GM12878 (cell line): Measurements from ENCODE around the gene IRF2BPL. TPM values are rescaled to one million over a fixed set of nuclear protein-coding genes. Genes with fewer than 3 reads are reported as not detected.
A peak's percentile ranks its signal among the peaks of the same experiment; 100 is the strongest.

Experiments used
- BHLHE40 ChIP-seq, 2 experiments: fragments of 450-650 bp in 1 of 2; IDR thresholded peaks; 2 replicates each; pipeline ENCODE4 v1.6.1; 2011 to 2017; ENCODE audit warnings: low read depth in 2 of 2, borderline replicate concordance in 1 of 2, improper control_type of control experiment in 1 of 2, low read length in 1 of 2, mild to moderate bottlenecking in 1 of 2
- CREB1 ChIP-seq: IDR thresholded peaks from 2 replicates; pipeline ENCODE4 v1.6.1; 2012; ENCODE audit warnings: low read depth, mild to moderate bottlenecking, inconsistent platforms
- CREM ChIP-seq: IDR thresholded peaks from 2 replicates; pipeline ENCODE4 v1.6.1; 2014; ENCODE audit warnings: antibody characterized with exemption, low read depth
- EED ChIP-seq: sonication (generic); IDR thresholded peaks from 2 replicates; pipeline ENCODE4 v1.6.1; 2016; ENCODE audit warnings: antibody characterized with exemption, low read depth
- IKZF1 ChIP-seq: fragments of 450-650 bp; conservative IDR thresholded peaks from 2 replicates; pipeline ENCODE4 v1.6.1; 2017; ENCODE audit warnings: antibody characterized with exemption, mild to moderate bottlenecking
- MEF2A ChIP-seq: IDR thresholded peaks from 2 replicates; pipeline ENCODE4 v1.6.1; 2011; ENCODE audit warnings: low read depth, mild to moderate bottlenecking, low read length, moderate library complexity; ENCODE audit not compliant: insufficient read depth
- MEF2B ChIP-seq: fragments of 450-650 bp; IDR thresholded peaks from 2 replicates; pipeline ENCODE4 v1.6.1; 2018; ENCODE audit warnings: mild to moderate bottlenecking, moderate library complexity; ENCODE audit not compliant: partially characterized antibody, poor library complexity, severe bottlenecking
- NBN ChIP-seq: fragments of 450-650 bp; IDR thresholded peaks from 2 replicates; pipeline ENCODE4 v1.6.1; 2016
- NFXL1 ChIP-seq: fragments of 450-650 bp; IDR thresholded peaks from 2 replicates; pipeline ENCODE4 v1.6.1; 2017; ENCODE audit warnings: antibody characterized with exemption, mild to moderate bottlenecking, borderline replicate concordance
- RAD21 ChIP-seq: IDR thresholded peaks from 2 replicates; pipeline ENCODE4 v1.6.1; 2011; ENCODE audit warnings: mild to moderate bottlenecking, low read depth, low read length, moderate library complexity; ENCODE audit not compliant: insufficient read depth
- RUNX3 ChIP-seq: IDR thresholded peaks from 2 replicates; pipeline ENCODE4 v1.6.1; 2012; ENCODE audit warnings: low read length, inconsistent platforms
- TAF1 ChIP-seq: IDR thresholded peaks from 2 replicates; pipeline ENCODE4 v1.6.1; 2011; ENCODE audit warnings: mild to moderate bottlenecking, low read depth, low read length, borderline replicate concordance
- TCF3 ChIP-seq: IDR thresholded peaks from 2 replicates; pipeline ENCODE4 v1.6.1; 2012; ENCODE audit warnings: low read depth, mild to moderate bottlenecking, low read length, borderline replicate concordance; ENCODE audit not compliant: insufficient read depth
- ZNF207 ChIP-seq: fragments of 450-650 bp; IDR thresholded peaks from 2 replicates; pipeline ENCODE4 v1.6.1; 2014; ENCODE audit warnings: antibody characterized with exemption, mild to moderate bottlenecking, borderline replicate concordance
- ZSCAN29 ChIP-seq: fragments of 450-650 bp; IDR thresholded peaks from 2 replicates; pipeline ENCODE4 v1.6.1; 2017; ENCODE audit warnings: mild to moderate bottlenecking, moderate library complexity
- polyA plus RNA-seq, 11 experiments: library from polyadenylated mRNA; depleted of rRNA in 4 of 11; unstranded in 6 of 11; stranded (reverse) in 5 of 11; fragments of >200 nt; fragmentation: Nextera tagmentation in 4 of 11; fragmentation: Illumina TruSeq in 1 of 11; extraction: Ambion mirVana in 4 of 11; extraction: Trizol in 1 of 11; gene quantifications; 1 replicate in 1 of 11; 2 replicates in 10 of 11; pipeline versions ENCODE4 v1.2.1 to v1.2.3, GENCODE V29; 2011 to 2016; ENCODE audit warnings: inconsistent platforms in 2 of 11, missing spikeins in 2 of 11, low read depth in 1 of 11
- total RNA-seq, 4 experiments: library from RNA; depleted of rRNA in 3 of 4; stranded (reverse); fragments of >200 nt in 3 of 4; fragmentation: Illumina TruSeq in 1 of 4; extraction: Trizol in 1 of 4; gene quantifications; 2 replicates each; pipeline versions ENCODE4 v1.2.1 to v1.2.3, GENCODE V29; 2013 to 2021
- TF ChIP-seq, protein P1 (sequence below): fragments of 450-650 bp; conservative IDR thresholded peaks from 2 replicates; pipeline ENCODE4 v1.6.1; 2017; ENCODE audit warnings: mild to moderate bottlenecking, moderate library complexity
- TF ChIP-seq, protein P2 (sequence below), 3 experiments: IDR thresholded peaks in 2 of 3; conservative IDR thresholded peaks in 1 of 3; 2 replicates each; pipeline ENCODE4 v1.5.1; 2011; ENCODE audit warnings: low read depth in 3 of 3, low read length in 3 of 3, mild to moderate bottlenecking in 3 of 3, control low read depth in 2 of 3, moderate library complexity in 2 of 3, inconsistent platforms in 1 of 3, mixed read lengths in 1 of 3; ENCODE audit not compliant: control insufficient read depth in 2 of 3, insufficient read depth in 1 of 3; ENCODE audit errors: extremely low read depth in 1 of 3
- TF ChIP-seq, protein P3 (sequence below): fragments of 450-650 bp; IDR thresholded peaks from 2 replicates; pipeline ENCODE4 v1.6.1; 2017; ENCODE audit warnings: mild to moderate bottlenecking

The IRF2BPL gene
- total and polyA plus RNA-seq, 10 of the 15 experiments (the other 5 are each of a cell fraction or from before 2014, with no cell fraction given): 1.2 to 34.5 (median 3.1) TPM

DNA sequence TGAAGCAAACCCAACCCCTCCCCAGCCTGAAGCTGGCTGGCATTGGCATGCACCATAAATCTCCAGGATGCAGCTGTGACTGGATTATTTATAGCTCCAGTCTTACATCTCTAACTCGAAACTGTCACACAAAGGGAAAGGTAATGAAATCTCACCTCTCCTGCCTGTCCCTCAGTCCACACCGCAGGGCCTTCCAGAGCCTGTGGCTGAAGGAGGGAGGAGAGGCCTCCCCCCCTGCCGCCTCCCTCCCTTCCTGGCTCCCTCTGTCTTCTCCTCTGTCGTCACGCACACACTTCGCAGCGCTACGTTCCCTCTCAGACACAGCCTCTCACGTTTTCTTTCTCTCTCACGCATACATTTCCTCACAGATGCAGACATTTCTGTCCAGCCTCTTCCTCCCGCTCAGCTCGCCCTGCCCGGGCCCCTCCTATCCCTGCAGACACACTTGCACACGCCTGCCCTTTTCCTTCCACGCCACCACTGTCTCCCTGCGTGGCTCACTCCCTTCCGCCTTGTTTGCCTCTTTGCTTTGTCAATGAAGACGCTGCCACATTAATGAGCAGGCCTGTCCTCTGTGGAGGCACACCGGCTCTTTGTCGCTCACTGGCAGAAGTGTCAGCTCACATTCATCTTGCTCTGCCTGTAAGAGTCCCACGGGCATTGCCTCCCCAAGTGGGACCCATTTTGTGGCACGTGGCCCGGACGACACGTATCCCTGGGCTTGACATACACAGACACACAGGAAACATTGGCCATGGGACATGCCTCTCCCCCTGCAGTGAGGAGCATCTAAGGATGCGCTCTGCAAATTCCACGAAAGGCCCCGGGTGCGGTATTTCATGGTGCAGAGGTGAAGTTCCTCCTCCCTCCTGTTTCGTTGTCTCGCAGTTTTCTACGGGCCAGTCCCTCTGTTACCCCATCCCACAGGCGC lies 27.9 kb downstream of the IRF2BPL start (continued):
- TF ChIP-seq CREB1: peak; percentile 91
- no peak for TF ChIP-seq ZSCAN29
- TF ChIP-seq, protein P1, sequence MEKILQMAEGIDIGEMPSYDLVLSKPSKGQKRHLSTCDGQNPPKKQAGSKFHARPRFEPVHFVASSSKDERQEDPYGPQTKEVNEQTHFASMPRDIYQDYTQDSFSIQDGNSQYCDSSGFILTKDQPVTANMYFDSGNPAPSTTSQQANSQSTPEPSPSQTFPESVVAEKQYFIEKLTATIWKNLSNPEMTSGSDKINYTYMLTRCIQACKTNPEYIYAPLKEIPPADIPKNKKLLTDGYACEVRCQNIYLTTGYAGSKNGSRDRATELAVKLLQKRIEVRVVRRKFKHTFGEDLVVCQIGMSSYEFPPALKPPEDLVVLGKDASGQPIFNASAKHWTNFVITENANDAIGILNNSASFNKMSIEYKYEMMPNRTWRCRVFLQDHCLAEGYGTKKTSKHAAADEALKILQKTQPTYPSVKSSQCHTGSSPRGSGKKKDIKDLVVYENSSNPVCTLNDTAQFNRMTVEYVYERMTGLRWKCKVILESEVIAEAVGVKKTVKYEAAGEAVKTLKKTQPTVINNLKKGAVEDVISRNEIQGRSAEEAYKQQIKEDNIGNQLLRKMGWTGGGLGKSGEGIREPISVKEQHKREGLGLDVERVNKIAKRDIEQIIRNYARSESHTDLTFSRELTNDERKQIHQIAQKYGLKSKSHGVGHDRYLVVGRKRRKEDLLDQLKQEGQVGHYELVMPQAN: no peak
- no peak for TF ChIP-seq RAD21
- TF ChIP-seq NFXL1: no peak
- peak; percentile 72 for TF ChIP-seq CREM
- TF ChIP-seq ZNF207: no peak
- peak; percentile 37; the same call in 1 of the 2 replicates for TF ChIP-seq NBN
- peak in 1 of 2 experiments; percentile 62; a peak in 1 of 4 replicates for TF ChIP-seq BHLHE40 (IDR thresholded peaks at IDR 0.05; ENCODE audit: borderline replicate concordance in 1 of 2, low read depth in 2 of 2, low read length in 1 of 2)
- TF ChIP-seq TAF1: no peak
- TF ChIP-seq MEF2B: peak; percentile 23
- TF ChIP-seq, protein P2, sequence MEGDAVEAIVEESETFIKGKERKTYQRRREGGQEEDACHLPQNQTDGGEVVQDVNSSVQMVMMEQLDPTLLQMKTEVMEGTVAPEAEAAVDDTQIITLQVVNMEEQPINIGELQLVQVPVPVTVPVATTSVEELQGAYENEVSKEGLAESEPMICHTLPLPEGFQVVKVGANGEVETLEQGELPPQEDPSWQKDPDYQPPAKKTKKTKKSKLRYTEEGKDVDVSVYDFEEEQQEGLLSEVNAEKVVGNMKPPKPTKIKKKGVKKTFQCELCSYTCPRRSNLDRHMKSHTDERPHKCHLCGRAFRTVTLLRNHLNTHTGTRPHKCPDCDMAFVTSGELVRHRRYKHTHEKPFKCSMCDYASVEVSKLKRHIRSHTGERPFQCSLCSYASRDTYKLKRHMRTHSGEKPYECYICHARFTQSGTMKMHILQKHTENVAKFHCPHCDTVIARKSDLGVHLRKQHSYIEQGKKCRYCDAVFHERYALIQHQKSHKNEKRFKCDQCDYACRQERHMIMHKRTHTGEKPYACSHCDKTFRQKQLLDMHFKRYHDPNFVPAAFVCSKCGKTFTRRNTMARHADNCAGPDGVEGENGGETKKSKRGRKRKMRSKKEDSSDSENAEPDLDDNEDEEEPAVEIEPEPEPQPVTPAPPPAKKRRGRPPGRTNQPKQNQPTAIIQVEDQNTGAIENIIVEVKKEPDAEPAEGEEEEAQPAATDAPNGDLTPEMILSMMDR (IDR thresholded peaks at IDR 0.05 in 2 of 3, conservative IDR thresholded peaks at IDR 0.05 in 1 of 3; ENCODE audit: control insufficient read depth in 2 of 3, extremely low read depth in 1 of 3, insufficient read depth in 1 of 3, low read depth in 3 of 3, low read length in 3 of 3): no peak
- 0 out of 2 replicates have a peak, but pooled peaks have one; percentile 8 for TF ChIP-seq TCF3
- 0 out of 2 replicates have a peak, but pooled peaks have one; percentile 52 for TF ChIP-seq MEF2A
- TF ChIP-seq, protein P3, sequence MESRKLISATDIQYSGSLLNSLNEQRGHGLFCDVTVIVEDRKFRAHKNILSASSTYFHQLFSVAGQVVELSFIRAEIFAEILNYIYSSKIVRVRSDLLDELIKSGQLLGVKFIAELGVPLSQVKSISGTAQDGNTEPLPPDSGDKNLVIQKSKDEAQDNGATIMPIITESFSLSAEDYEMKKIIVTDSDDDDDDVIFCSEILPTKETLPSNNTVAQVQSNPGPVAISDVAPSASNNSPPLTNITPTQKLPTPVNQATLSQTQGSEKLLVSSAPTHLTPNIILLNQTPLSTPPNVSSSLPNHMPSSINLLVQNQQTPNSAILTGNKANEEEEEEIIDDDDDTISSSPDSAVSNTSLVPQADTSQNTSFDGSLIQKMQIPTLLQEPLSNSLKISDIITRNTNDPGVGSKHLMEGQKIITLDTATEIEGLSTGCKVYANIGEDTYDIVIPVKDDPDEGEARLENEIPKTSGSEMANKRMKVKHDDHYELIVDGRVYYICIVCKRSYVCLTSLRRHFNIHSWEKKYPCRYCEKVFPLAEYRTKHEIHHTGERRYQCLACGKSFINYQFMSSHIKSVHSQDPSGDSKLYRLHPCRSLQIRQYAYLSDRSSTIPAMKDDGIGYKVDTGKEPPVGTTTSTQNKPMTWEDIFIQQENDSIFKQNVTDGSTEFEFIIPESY: 0 out of 2 replicates have a peak, but pooled peaks have one; percentile 11
- peak; percentile 87 for TF ChIP-seq EED
- TF ChIP-seq IKZF1: peak; percentile 58
- TF ChIP-seq RUNX3: peak; percentile 54; the same call in 1 of the 2 replicates
